Mesenchymal stem cell (in vitro differentiated cells and primary cell): ENCODE data around the gene MAD2L1.
"Not testable (repeated sequence)": the region's sequence is repeated elsewhere in the genome, so short reads cannot be mapped to it uniquely, and the experiment has no call there.

Experiments
- DNase-seq: peaks from one replicate; pipeline ENCODE4 v3.0.0-alpha.2; 2013
- H2AFZ ChIP-seq: one replicate; pipeline ENCODE4 v1.6.1; 2013; ENCODE audit warnings: low read depth, mild to moderate bottlenecking, control low read depth, inconsistent platforms, low read length, moderate library complexity
- H2AK5ac ChIP-seq: 2 replicates; pipeline ENCODE4 v1.6.1; 2013; ENCODE audit warnings: low read length, moderate library complexity, mild to moderate bottlenecking, inconsistent platforms; ENCODE audit not compliant: severe bottlenecking
- H2BK120ac ChIP-seq: one replicate; pipeline ENCODE4 v1.6.1; 2013; ENCODE audit warnings: low read depth, mild to moderate bottlenecking, inconsistent platforms, low read length, moderate library complexity
- H2BK12ac ChIP-seq, 2 experiments: one replicate each; pipeline ENCODE4 v1.6.1; 2013; ENCODE audit warnings: inconsistent platforms in 2 of 2, low read length in 2 of 2, mild to moderate bottlenecking in 2 of 2, moderate library complexity in 2 of 2, control low read depth in 1 of 2
- H2BK15ac ChIP-seq: one replicate; pipeline ENCODE4 v1.6.1; 2013; ENCODE audit warnings: mild to moderate bottlenecking, low read depth, inconsistent platforms; ENCODE audit not compliant: poor library complexity, severe bottlenecking
- H2BK5ac ChIP-seq: 2 replicates; pipeline ENCODE4 v1.6.1; 2013; ENCODE audit warnings: low read depth, mild to moderate bottlenecking, low read length, control low read depth, inconsistent platforms; ENCODE audit not compliant: poor library complexity, severe bottlenecking
- H3K14ac ChIP-seq, 2 experiments: one replicate each; pipeline ENCODE4 v1.6.1; 2013; ENCODE audit warnings: inconsistent platforms in 2 of 2, low read length in 2 of 2, control low read depth in 1 of 2, mild to moderate bottlenecking in 1 of 2, moderate library complexity in 1 of 2
- H3K18ac ChIP-seq, 2 experiments: one replicate each; pipeline ENCODE4 v1.6.1; 2013; ENCODE audit warnings: inconsistent platforms in 2 of 2, low read length in 2 of 2, control low read depth in 1 of 2, low read depth in 1 of 2, mild to moderate bottlenecking in 1 of 2
- H3K23ac ChIP-seq, 2 experiments: one replicate each; pipeline ENCODE4 v1.6.1; 2013; ENCODE audit warnings: inconsistent platforms in 2 of 2, low read length in 2 of 2, mild to moderate bottlenecking in 2 of 2, moderate library complexity in 2 of 2, control low read depth in 1 of 2
- H3K27ac ChIP-seq: 2 replicates; pipeline ENCODE4 v1.5.1; 2013; ENCODE audit warnings: mild to moderate bottlenecking, moderate library complexity, low read length, control low read depth, inconsistent platforms; ENCODE audit not compliant: poor library complexity, severe bottlenecking
- H3K27me3 ChIP-seq, 2 experiments: 2 replicates each; pipeline versions ENCODE4 v1.6.1 to v1.7.0; 2013; ENCODE audit warnings: low read length in 2 of 2, mild to moderate bottlenecking in 2 of 2, moderate library complexity in 2 of 2, control low read depth in 1 of 2, inconsistent platforms in 1 of 2; ENCODE audit not compliant: control insufficient read depth in 1 of 2, insufficient read depth in 1 of 2
- H3K36me3 ChIP-seq, 2 experiments: 2 replicates each; pipeline versions ENCODE4 v1.6.1 to v1.7.0; 2013; ENCODE audit warnings: low read length in 2 of 2, control low read depth in 1 of 2, inconsistent platforms in 1 of 2, low read depth in 1 of 2, mild to moderate bottlenecking in 1 of 2; ENCODE audit not compliant: insufficient read depth in 2 of 2, control insufficient read depth in 1 of 2
- H3K4ac ChIP-seq, 2 experiments: one replicate each; pipeline ENCODE4 v1.6.1; 2013; ENCODE audit warnings: inconsistent platforms in 2 of 2, low read length in 2 of 2, mild to moderate bottlenecking in 2 of 2, moderate library complexity in 2 of 2, control low read depth in 1 of 2, low read depth in 1 of 2
- H3K4me1 ChIP-seq: 2 replicates; pipeline ENCODE4 v1.6.1; 2013; ENCODE audit warnings: low read depth, low read length, control low read depth; ENCODE audit not compliant: control insufficient read depth, insufficient read depth
- H3K4me2 ChIP-seq: 2 replicates; pipeline ENCODE4 v1.6.1; 2013; ENCODE audit warnings: low read length, mild to moderate bottlenecking, inconsistent platforms; ENCODE audit not compliant: poor library complexity, severe bottlenecking
- H3K4me3 ChIP-seq, 2 experiments: 2 replicates each; pipeline versions ENCODE4 v1.5.1 to v1.7.0; 2013; ENCODE audit warnings: low read length in 2 of 2, mild to moderate bottlenecking in 2 of 2, control low read depth in 1 of 2, low read depth in 1 of 2; ENCODE audit not compliant: insufficient read depth in 1 of 2
- H3K79me1 ChIP-seq: replicated peaks from 2 replicates; pipeline ENCODE4 v1.6.1; 2013; ENCODE audit warnings: mild to moderate bottlenecking, control low read depth, low read length, inconsistent platforms; ENCODE audit not compliant: poor library complexity, severe bottlenecking
- H3K9ac ChIP-seq: 2 replicates; pipeline ENCODE4 v1.7.0; 2013; ENCODE audit warnings: mild to moderate bottlenecking, low read length, moderate library complexity
- H3K9me3 ChIP-seq: 2 replicates; pipeline ENCODE4 v1.7.0; 2013; ENCODE audit warnings: mild to moderate bottlenecking, low read length; ENCODE audit not compliant: control insufficient read depth
- H4K8ac ChIP-seq: one replicate; pipeline ENCODE4 v1.6.1; 2013; ENCODE audit warnings: inconsistent platforms, mild to moderate bottlenecking, low read length, moderate library complexity
- H4K91ac ChIP-seq: one replicate; pipeline ENCODE4 v1.6.1; 2013; ENCODE audit warnings: mild to moderate bottlenecking, low read length, inconsistent platforms
- WGBS: methylation state at CpG from one replicate; pipeline ENCODE4 v1.1.7; 2013; ENCODE audit warnings: mixed read lengths; 5-methylcytosine and 5-hydroxymethylcytosine counted together

MAD2L1 gene

GRCh38 chr4:120070196-120070595, 3.5 kb upstream of the MAD2L1 start:
- Histone ChIP-seq H3K18ac (no peak overlapping the region), H2BK5ac (no peak overlapping the region), H4K91ac (no peak overlapping the region), H3K9me3 (no peaks in the 10 kb centered on the region), H3K27ac (no peak overlapping the region), H2AFZ (no peak overlapping the region), H3K27me3 (no peaks in the 10 kb centered on the region), H3K79me1 (peaks cover 9% of the 10 kb centered on the region), H2BK12ac (no peak overlapping the region), H4K8ac (no peak overlapping the region), H3K14ac (no peak overlapping the region), H2BK120ac (no peak overlapping the region), H2AK5ac (no peak overlapping the region), H3K9ac (peak overlapping the region; percentile 58), H3K4me2 (no peak overlapping the region), H3K4me1 (peaks cover 3% of the 10 kb centered on the region), H3K36me3 (no peaks in the 10 kb centered on the region), H3K23ac (no peak overlapping the region), H2BK15ac (no peak overlapping the region), H3K4me3 (no peak overlapping the region), H3K4ac (no peak overlapping the region)
- no peak for DNase-seq
- WGBS = 86% methylated on average over 2 of the region's 2 CpGs

GRCh38 chr4:120065974-120066516, 603 bp downstream of the MAD2L1 start:
- Histone ChIP-seq H4K8ac (no peak overlapping the region), H3K36me3 (no peaks in the 10 kb centered on the region), H3K27ac (peak overlapping the region; percentile 46), H3K4me2 (peak overlapping the region; percentile 73), H3K4me1 (peaks cover 3% of the 10 kb centered on the region), H3K9ac (peak overlapping the region; percentile 91), H3K23ac (no peak overlapping the region), H3K4ac (no peak overlapping the region), H3K27me3 (no peaks in the 10 kb centered on the region), H3K79me1 (peaks cover 11% of the 10 kb centered on the region), H3K9me3 (no peaks in the 10 kb centered on the region), H2BK120ac (no peak overlapping the region), H2AFZ (peak overlapping the region; percentile 46), H2BK15ac (no peak overlapping the region), H3K18ac (peak overlapping the region in 1 of 2 experiments; percentile 60), H2BK12ac (no peak overlapping the region), H3K4me3 (peak overlapping the region; percentile 85 to 87), H4K91ac (no peak overlapping the region), H3K14ac (no peak overlapping the region), H2AK5ac (no peak overlapping the region), H2BK5ac (no peak overlapping the region)
- no peak for DNase-seq
- WGBS = under 1% methylated on average over 11 of the region's 15 CpGs

GRCh38 chr4:120064887-120065286, 1.8 kb downstream of the MAD2L1 start:
- Histone ChIP-seq H3K23ac (no peak overlapping the region), H2BK12ac (no peak overlapping the region), H2BK15ac (no peak overlapping the region), H3K9me3 (no peaks in the 10 kb centered on the region), H2BK5ac (no peak overlapping the region), H3K14ac (no peak overlapping the region), H3K4me3 (peak overlapping the region in 1 of 2 experiments; percentile 87), H2AK5ac (no peak overlapping the region), H3K27ac (no peak overlapping the region), H4K8ac (no peak overlapping the region), H3K18ac (no peak overlapping the region), H3K4me2 (no peak overlapping the region), H3K36me3 (no peaks in the 10 kb centered on the region), H3K4ac (no peak overlapping the region), H3K4me1 (peaks cover 3% of the 10 kb centered on the region), H2BK120ac (no peak overlapping the region), H3K79me1 (peaks cover 11% of the 10 kb centered on the region), H3K27me3 (no peaks in the 10 kb centered on the region), H2AFZ (no peak overlapping the region), H3K9ac (peak overlapping the region; percentile 91), H4K91ac (no peak overlapping the region)
- WGBS = 63% methylated on average over 3 of the region's 5 CpGs
- no peak for DNase-seq

- H3K36me3 ChIP-seq, H2BK15ac ChIP-seq, H4K91ac ChIP-seq, H3K27me3 ChIP-seq, H3K18ac ChIP-seq, H3K4me3 ChIP-seq, H3K4me2 ChIP-seq, DNase-seq, H2BK120ac ChIP-seq, H3K23ac ChIP-seq, H2AFZ ChIP-seq, H4K8ac ChIP-seq, H2AK5ac ChIP-seq, H3K9me3 ChIP-seq, H2BK12ac ChIP-seq, H3K14ac ChIP-seq, H3K4me1 ChIP-seq, H2BK5ac ChIP-seq, H3K27ac ChIP-seq: not testable (repeated sequence)
- WGBS = 100% methylated on average over 6 of the region's 9 CpGs
- Histone ChIP-seq H3K79me1 (peaks cover 11% of the 10 kb centered on the region), H3K4ac (peak overlapping the region in 1 of 2 experiments; percentile 73), H3K9ac (peak overlapping the region; percentile 10)
These were observed 2.9 kb downstream of the MAD2L1 start for GRCh38 chr4:120063711-120064110.
